Endothelial cell of umbilical vein (primary cell): ENCODE results near the gene ITSN2.

Experiments used
- EZH2 ChIP-seq: IDR thresholded peaks from 2 replicates; pipeline ENCODE4 v1.6.1; 2012; ENCODE audit warnings: borderline replicate concordance, low read depth, mild to moderate bottlenecking, moderate library complexity, low read length, inconsistent platforms; ENCODE audit not compliant: severe bottlenecking
- JUN ChIP-seq: IDR thresholded peaks from 2 replicates; pipeline ENCODE4 v1.6.1; 2011; ENCODE audit warnings: borderline replicate concordance, low read depth; ENCODE audit not compliant: insufficient read length, insufficient read depth
- POLR2A ChIP-seq: IDR thresholded peaks from 2 replicates; pipeline ENCODE4 v1.6.1; 2012; ENCODE audit warnings: low read depth, mild to moderate bottlenecking, control low read depth, low read length
- POLR2AphosphoS5 ChIP-seq: IDR thresholded peaks from 2 replicates; pipeline ENCODE4 v1.6.1; 2012; ENCODE audit warnings: low read depth, mild to moderate bottlenecking, control low read depth, low read length, moderate library complexity; ENCODE audit not compliant: insufficient read depth
- TF ChIP-seq, protein P1 (sequence below), 2 donors: IDR thresholded peaks; 1 replicate in 1 of 2; 2 replicates in 1 of 2; pipeline ENCODE4 v1.5.1; 2011; ENCODE audit warnings: low read length in 2 of 2, mild to moderate bottlenecking in 2 of 2, moderate library complexity in 2 of 2, control low read depth in 1 of 2, inconsistent platforms in 1 of 2, low read depth in 1 of 2; ENCODE audit not compliant: insufficient read depth in 1 of 2; ENCODE audit errors: extremely low read depth in 1 of 2

DNA sequence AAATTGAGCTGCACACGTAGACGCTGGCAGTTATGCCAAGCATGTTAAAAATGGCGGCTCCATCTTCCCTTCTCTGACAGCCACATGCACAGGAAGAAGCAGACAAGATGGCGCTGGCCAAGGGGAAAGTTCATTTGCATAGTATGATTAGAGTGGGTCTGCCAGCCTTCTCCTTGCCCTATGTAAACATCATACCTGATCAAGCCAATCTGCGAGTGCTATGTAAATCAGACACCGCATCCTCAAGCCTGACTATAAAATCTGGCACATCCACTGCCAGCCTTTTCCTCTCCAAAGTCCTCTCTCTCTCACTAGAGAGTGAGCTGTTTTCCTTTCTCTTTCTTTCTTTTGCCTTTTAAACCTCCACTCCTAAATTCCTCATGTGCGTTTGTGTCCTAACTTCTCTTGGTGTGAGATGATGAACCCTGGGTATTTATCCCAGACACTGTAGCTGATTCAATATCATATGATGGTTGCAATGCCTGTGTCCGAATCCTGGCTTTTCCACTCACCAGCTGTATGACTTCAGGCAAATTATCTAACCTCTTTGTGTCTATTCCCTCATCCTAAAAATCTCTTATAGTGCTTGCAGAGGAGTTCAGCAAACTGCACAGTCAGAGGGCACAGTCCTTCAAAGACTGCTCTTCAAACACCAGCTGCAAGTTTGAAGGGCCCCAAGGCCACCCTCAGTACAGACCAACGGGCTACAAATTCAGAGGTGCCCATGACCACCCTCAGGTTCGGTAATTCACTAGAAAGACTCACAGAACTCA lies 39.3 kb upstream of the ITSN2 start:
- no peak for TF ChIP-seq POLR2AphosphoS5
- TF ChIP-seq, protein P1, sequence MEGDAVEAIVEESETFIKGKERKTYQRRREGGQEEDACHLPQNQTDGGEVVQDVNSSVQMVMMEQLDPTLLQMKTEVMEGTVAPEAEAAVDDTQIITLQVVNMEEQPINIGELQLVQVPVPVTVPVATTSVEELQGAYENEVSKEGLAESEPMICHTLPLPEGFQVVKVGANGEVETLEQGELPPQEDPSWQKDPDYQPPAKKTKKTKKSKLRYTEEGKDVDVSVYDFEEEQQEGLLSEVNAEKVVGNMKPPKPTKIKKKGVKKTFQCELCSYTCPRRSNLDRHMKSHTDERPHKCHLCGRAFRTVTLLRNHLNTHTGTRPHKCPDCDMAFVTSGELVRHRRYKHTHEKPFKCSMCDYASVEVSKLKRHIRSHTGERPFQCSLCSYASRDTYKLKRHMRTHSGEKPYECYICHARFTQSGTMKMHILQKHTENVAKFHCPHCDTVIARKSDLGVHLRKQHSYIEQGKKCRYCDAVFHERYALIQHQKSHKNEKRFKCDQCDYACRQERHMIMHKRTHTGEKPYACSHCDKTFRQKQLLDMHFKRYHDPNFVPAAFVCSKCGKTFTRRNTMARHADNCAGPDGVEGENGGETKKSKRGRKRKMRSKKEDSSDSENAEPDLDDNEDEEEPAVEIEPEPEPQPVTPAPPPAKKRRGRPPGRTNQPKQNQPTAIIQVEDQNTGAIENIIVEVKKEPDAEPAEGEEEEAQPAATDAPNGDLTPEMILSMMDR (IDR thresholded peaks at IDR 0.05; ENCODE audit: extremely low read depth in 1 of 2, insufficient read depth in 1 of 2, low read depth in 1 of 2, low read length in 2 of 2), result no peak
- TF ChIP-seq POLR2A, result no peak
- TF ChIP-seq JUN, result no peak
- TF ChIP-seq EZH2, result no peak
